ENCODE data around the gene CLEC4M.

CLEC4M gene

GRCh38 chr19:7762719-7763293, at the start of gene CLEC4M:
TSS of gene CLEC4M (plus strand) at chr19:7763243. CDS start at chr19:7763267, 24 bp downstream.
- DNase-seq (ENCODE audit: low read depth in 2 of 2): no peak

- no peak for DNase-seq (ENCODE audit: low read depth in 2 of 2)
Observed at GRCh38 chr19:7715671-7716070, 47.4 kb upstream of the CLEC4M start.

- no peak for DNase-seq (ENCODE audit: low read depth in 2 of 2)
Observed at GRCh38 chr19:7716762-7717161, 46.3 kb upstream of the CLEC4M start.

DNA sequence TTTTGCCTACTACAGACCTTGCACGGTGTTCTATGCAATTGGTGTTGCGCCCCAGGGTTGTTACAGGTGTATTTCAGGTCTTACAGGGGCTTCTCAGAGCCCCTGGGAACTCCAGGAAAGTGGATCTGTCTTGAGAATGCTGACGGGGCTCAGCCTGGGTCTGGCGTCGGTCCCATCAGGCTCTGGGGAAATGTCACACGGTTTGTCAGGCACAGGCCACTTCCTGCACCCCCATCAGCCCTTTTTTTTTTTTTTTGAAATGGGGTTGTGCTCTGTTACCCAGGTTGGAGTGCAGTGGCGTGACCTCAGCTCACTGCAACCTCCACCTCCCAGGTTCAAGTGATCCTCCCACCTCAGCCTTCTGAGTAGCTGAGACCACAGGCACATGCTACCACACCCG, 44.4 kb upstream of the CLEC4M start:
- no peak for DNase-seq (ENCODE audit: low read depth in 2 of 2)

GRCh38 chr19:7720351-7720750, 42.7 kb upstream of the CLEC4M start:
- DNase-seq (ENCODE audit: low read depth in 2 of 2): no peak

DNA sequence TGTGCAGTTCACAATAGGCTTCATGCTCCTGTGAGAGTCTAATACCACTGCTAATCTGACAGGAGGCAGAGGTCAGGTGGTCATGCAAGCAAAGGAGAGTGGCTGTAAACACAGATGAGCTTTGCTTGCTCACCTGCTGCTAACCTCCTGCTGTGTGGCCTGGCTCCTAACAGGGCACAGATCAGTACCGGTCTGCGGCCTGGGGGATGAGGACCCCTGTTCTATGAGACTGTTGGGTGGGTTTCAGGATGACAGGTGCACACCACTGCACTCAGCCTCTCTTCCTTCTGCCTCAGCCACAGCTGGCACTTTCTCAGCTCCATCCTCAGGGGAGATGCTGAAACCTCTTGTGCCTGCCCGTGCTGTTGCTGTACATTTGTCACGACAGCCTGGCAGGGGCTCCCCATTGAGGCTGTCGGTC, 40.8 kb upstream of the CLEC4M start:
- no peak for DNase-seq (ENCODE audit: low read depth in 2 of 2)

DNA sequence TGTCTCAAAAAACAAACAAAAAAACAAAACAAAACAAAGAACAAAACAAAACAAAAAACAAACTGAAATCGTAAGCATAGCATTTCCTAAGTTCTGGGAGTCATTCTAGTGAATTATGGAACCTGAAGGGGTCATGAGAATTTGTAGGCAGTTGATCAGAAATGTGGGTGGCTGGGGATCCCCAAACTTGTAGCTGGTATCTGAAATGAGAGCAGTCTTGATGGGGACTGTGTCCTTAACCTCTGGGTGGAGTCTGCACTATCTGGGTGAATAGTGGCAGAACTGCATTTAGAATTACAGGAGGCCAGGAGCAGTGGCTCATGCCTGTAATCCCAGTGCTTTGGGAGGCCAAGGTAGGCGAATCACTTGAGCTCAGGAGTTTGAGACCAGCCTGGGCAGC, 37.3 kb upstream of the CLEC4M start:
- no peak for DNase-seq (ENCODE audit: low read depth in 2 of 2)

DNA sequence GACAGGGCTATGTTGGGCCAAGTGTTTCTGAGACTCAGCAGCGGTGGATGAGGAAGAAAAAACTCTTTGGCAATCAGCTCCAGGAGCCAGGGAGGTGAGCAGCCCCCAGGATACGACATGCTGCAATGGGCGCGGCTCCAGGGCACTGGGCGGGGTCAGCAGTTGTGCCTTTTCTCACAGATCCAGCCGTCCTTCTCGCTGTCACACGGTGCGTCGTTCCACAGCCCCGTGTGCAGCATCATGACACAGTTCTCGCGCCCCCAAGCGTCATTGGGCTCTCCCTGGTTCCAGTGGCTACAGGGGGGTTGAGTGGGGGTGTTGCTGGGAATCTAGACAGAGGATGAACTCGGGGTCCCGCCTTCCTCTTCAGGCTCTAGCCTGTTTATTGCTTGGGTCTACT, 33.8 kb upstream of the CLEC4M start:
- no peak for DNase-seq (ENCODE audit: low read depth in 2 of 2)

DNA sequence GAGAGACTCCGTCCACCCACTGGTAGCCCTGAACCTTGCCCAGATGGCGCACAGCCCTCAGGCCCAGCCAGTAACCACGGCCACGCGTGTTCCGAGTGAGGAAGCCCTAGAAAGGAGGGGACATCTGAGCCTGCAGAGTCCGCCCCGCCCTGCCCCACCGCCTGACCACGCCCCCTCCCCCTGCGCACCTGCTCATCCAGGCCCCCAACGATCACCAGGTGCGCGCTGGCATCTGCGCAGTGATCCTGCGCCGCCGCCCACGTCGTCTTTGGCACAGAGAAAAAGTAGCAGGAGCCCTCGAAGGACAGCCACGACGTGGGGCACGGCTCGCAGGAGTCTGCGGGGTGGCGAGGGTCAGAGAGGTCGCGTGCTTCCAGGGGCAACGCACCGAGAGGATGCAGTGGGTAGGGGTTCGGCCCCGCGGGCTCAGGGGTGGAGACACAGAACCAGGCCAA, 33.2 kb upstream of the CLEC4M start:
- no peak for DNase-seq (ENCODE audit: low read depth in 2 of 2)

GRCh38 chr19:7730286-7731217, 32.5 kb upstream of the CLEC4M start:
- DNase-seq (ENCODE audit: low read depth in 2 of 2): no peak

- no peak for DNase-seq (ENCODE audit: low read depth in 2 of 2)
Observed at GRCh38 chr19:7731218-7731595, 31.8 kb upstream of the CLEC4M start.

DNA sequence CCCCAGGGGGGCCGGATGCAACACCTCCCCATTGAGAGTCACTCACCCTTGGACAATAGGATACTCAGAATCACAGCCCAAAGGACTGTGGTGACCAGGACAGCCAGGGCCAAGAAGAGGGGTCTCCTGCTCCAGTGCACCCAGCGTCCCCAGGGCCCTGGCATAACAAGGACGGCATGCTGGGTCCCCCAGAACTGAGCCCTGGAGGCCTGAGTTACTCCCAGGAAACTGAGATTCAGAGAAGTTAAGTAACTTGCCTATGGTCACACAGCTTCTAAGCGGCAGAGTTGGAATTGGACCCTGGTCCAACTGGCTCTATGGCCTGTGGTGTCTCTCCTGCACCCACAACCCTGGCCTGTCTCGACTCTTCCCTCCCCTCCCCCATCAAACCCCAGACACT, 31.4 kb upstream of the CLEC4M start:
- no peak for DNase-seq (ENCODE audit: low read depth in 2 of 2)

GRCh38 chr19:7732045-7732444, 31.0 kb upstream of the CLEC4M start, which contains the start of gene CLEC4G:
TSS of gene CLEC4G (minus strand) at chr19:7732110. CDS start at chr19:7732102, 8 bp downstream.
- no peak for DNase-seq (ENCODE audit: low read depth in 2 of 2)

GRCh38 chr19:7733376-7733775, 29.7 kb upstream of the CLEC4M start:
- DNase-seq (ENCODE audit: low read depth in 2 of 2): no peak

DNA sequence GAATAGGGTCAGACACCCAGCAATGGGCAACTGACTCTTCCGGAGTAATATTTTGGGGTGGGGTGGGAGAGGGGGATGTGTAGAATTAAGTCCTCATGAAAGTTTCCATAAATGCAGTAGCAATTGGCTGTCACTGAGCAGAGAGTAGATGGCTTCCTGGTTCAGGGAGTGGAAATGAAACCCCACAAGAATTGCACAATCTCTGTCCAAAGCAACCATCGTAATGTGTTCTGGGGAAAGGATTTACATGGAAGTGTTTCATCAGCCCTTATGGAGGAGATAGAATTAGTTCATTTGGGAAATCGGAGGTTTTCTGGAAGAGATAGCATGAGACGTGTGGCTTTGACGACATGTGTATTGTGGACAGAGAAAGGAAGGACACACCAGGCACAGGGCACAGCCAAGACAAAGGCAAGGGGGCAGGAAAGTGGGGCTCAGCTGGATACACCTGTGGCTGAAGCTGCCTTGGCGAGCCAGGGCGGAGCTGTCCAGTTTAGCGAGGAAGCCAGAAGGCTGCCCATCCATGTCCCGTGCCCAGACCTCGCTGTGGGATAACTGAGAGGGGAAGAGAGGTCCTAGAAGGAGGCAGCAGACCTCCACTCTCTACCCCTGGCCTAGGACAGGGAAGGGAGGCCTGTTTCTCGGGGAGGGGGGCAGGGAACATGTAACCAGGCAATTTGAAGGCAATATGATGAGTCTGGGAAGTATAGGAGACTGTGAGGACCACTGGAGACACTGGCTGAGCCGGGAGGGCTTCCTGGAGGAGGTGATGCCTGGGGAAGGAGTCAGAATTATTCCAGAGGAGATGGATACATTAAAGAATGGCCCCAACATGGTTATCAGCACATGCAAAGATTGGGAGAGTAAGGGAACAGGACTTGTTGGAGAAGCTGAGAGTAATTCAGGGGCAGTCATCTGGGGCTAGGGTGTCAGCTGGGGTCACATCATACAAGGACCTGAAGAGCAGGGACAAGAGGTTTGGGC, 28.5 kb upstream of the CLEC4M start:
- DNase-seq (ENCODE audit: low read depth in 2 of 2): no peak

GRCh38 chr19:7736148-7736547, 26.9 kb upstream of the CLEC4M start:
- no peak for DNase-seq (ENCODE audit: low read depth in 2 of 2)

DNA sequence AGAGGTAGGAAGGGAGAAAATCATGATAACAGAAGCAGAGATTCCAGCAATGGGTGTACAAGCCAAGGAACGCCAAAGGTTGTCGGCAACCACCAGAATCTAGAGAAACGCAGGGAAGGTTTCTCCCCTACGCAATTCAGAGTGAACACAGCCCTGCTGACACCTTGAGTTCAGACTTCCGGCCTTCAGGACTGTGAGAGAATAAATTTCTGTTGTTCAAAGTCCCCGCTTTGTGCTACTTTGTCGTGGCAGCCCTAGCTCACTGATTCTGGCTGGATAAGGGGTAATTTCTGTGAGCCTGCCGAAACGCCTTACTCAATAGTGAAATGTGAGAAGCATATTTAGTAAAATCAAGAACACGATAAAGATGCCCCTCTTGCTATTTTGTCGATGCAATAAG, 25.8 kb upstream of the CLEC4M start:
- no peak for DNase-seq (ENCODE audit: low read depth in 2 of 2)

DNA sequence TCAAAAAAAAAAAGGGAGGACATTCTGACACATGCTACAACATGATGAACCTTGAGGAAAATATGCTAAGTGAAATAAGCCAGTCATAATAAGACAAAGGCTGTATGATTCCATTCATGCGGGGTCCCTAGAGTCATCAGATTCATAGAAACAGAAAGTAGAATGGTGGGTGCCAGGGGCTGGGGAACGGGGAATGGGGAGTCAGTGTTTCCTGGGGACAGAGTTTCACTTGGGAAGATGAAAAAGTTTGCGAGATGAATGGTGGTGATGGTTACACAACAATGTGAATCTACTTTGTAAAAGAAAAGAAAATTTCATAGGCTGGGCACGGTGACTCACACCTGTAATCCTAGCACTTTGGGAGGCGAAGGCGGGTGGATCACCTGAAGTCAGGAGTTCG, 25.0 kb upstream of the CLEC4M start:
- DNase-seq (ENCODE audit: low read depth in 2 of 2): no peak

- no peak for DNase-seq (ENCODE audit: low read depth in 2 of 2)
Observed at GRCh38 chr19:7739211-7739755, 23.8 kb upstream of the CLEC4M start.

- no peak for DNase-seq (ENCODE audit: low read depth in 2 of 2)
Observed at GRCh38 chr19:7739801-7740681, 23.0 kb upstream of the CLEC4M start.

GRCh38 chr19:7740682-7741054, 22.4 kb upstream of the CLEC4M start:
- no peak for DNase-seq (ENCODE audit: low read depth in 2 of 2)

All from stimulated activated CD8-positive, alpha-beta memory T cell treated with anti-CD3 and anti-CD28 coated beads, Interleukin-2, amount 100 ng/mL, for 1 hour (primary cell).